ENCODE measurements around the gene CPEB4.

CPEB4 gene

DNA sequence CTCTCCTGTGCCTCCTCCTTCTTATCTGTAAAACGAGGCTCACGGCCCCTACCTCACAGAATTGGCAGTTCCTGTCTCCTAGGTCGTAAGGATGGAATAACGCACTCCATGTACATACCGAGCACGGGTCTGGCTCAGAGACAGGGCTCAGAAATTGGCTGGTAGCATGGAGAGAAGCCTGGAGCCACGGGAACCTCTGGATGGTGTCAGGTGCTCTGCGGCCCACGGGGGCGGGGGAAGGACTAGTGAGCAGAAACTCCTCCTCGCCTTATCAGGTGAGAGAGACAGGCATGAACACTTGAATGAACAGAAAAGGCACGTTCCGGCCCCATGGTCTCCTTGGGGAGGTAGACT, 85.4 kb downstream of the CPEB4 start:
- Histone ChIP-seq H3K4me1 (ENCODE audit: control insufficient read depth in 1 of 2, insufficient read depth in 2 of 2, low read length in 2 of 2) (peaks cover 7 to 16% of the 10 kb centered on the region in 2 experiments), H2BK120ac (ENCODE audit: insufficient read depth, low read length, poor library complexity) (no peak overlapping the region), H3K23ac (ENCODE audit: low read length) (no peak overlapping the region), H2BK5ac (ENCODE audit: low read depth, low read length, poor library complexity) (no peak overlapping the region), H2AK5ac (ENCODE audit: low read length) (no peak overlapping the region), H3K27ac (ENCODE audit: low read depth, low read length) (no peak overlapping the region), H3K4ac (ENCODE audit: low read depth, low read length) (no peak overlapping the region), H3K79me2 (ENCODE audit: control insufficient read depth, insufficient read depth, low read length, poor library complexity) (no peaks in the 10 kb centered on the region), H4K8ac (ENCODE audit: low read depth, low read length) (no peak overlapping the region), H3K4me3 (ENCODE audit: low read depth, low read length) (peak overlapping the region; percentile 38), H3K79me1 (ENCODE audit: low read length) (peaks cover 3% of the 10 kb centered on the region), H2BK12ac (ENCODE audit: low read length) (no peak overlapping the region), H3K9ac (ENCODE audit: low read length) (no peak overlapping the region), H3K18ac (ENCODE audit: low read length) (no peak overlapping the region), H3K9me3 (ENCODE audit: insufficient read depth, low read depth, low read length) (no peaks in the 10 kb centered on the region), H4K91ac (ENCODE audit: low read depth, low read length) (no peak overlapping the region), H3K36me3 (ENCODE audit: control insufficient read depth in 1 of 2, insufficient read depth in 2 of 2, low read length in 2 of 2) (no peaks in the 10 kb centered on the region), H2AFZ (ENCODE audit: insufficient read depth, low read length, poor library complexity) (peak overlapping the region; percentile 61), H3K4me2 (ENCODE audit: low read length) (peak overlapping the region; percentile 74), H3K27me3 (ENCODE audit: insufficient read depth, low read length) (no peaks in the 10 kb centered on the region), H4K12ac (ENCODE audit: low read depth, low read length) (no peak overlapping the region), H3K14ac (ENCODE audit: low read length) (no peak overlapping the region)
- DNase-seq, result peak in 1 of 2 donors; percentile 10
- WGBS (ENCODE audit: extremely low coverage, insufficient coverage, insufficient read length), result no CpG with 5 or more reads among the region's 13 CpGs

DNA sequence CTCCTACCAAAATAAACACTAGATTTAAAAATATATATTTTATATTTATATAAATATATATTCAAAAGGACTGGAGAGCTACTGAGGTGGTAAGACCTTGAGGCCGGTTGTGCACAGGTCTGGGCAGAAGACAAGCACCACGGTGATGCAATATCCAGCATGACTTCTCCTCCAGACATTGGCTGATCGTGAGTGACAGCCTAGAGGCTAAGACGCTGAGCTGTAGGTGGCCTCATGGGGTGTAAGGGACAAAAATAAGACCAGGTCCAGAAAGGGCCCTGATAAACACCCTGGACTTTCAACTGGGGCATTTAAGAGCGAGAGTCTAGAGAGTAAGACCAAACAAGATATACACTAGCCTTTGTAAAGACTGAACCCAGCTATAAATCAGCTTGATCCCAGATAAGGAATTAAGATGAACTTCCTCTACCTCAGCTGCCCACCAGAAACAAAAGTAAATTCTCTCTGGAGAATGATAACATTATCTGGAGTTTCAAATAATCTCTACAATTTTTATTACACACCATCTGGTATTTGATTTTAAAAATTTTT, 86.6 kb downstream of the CPEB4 start:
- Histone ChIP-seq H2AFZ (ENCODE audit: insufficient read depth, low read length, poor library complexity) (no peak overlapping the region), H3K27me3 (ENCODE audit: insufficient read depth, low read length) (no peaks in the 10 kb centered on the region), H3K79me1 (ENCODE audit: low read length) (peaks cover 3% of the 10 kb centered on the region), H4K91ac (ENCODE audit: low read depth, low read length) (no peak overlapping the region), H2BK120ac (ENCODE audit: insufficient read depth, low read length, poor library complexity) (no peak overlapping the region), H3K23ac (ENCODE audit: low read length) (no peak overlapping the region), H3K4me3 (ENCODE audit: low read depth, low read length) (no peak overlapping the region), H2BK12ac (ENCODE audit: low read length) (no peak overlapping the region), H3K4me2 (ENCODE audit: low read length) (no peak overlapping the region), H3K4me1 (ENCODE audit: control insufficient read depth in 1 of 2, insufficient read depth in 2 of 2, low read length in 2 of 2) (peaks cover 6 to 12% of the 10 kb centered on the region in 2 experiments), H3K36me3 (ENCODE audit: control insufficient read depth in 1 of 2, insufficient read depth in 2 of 2, low read length in 2 of 2) (no peaks in the 10 kb centered on the region), H3K4ac (ENCODE audit: low read depth, low read length) (no peak overlapping the region), H2AK5ac (ENCODE audit: low read length) (no peak overlapping the region), H3K9ac (ENCODE audit: low read length) (no peak overlapping the region), H3K9me3 (ENCODE audit: insufficient read depth, low read depth, low read length) (no peaks in the 10 kb centered on the region), H3K79me2 (ENCODE audit: control insufficient read depth, insufficient read depth, low read length, poor library complexity) (no peaks in the 10 kb centered on the region), H2BK5ac (ENCODE audit: low read depth, low read length, poor library complexity) (no peak overlapping the region), H4K12ac (ENCODE audit: low read depth, low read length) (no peak overlapping the region), H3K27ac (ENCODE audit: low read depth, low read length) (no peak overlapping the region), H3K14ac (ENCODE audit: low read length) (no peak overlapping the region), H3K18ac (ENCODE audit: low read length) (no peak overlapping the region), H4K8ac (ENCODE audit: low read depth, low read length) (no peak overlapping the region)
- no CpG with 5 or more reads among the region's 5 CpGs for WGBS (ENCODE audit: extremely low coverage, insufficient coverage, insufficient read length)
- DNase-seq, result peak in 1 of 2 donors; percentile 38

DNA sequence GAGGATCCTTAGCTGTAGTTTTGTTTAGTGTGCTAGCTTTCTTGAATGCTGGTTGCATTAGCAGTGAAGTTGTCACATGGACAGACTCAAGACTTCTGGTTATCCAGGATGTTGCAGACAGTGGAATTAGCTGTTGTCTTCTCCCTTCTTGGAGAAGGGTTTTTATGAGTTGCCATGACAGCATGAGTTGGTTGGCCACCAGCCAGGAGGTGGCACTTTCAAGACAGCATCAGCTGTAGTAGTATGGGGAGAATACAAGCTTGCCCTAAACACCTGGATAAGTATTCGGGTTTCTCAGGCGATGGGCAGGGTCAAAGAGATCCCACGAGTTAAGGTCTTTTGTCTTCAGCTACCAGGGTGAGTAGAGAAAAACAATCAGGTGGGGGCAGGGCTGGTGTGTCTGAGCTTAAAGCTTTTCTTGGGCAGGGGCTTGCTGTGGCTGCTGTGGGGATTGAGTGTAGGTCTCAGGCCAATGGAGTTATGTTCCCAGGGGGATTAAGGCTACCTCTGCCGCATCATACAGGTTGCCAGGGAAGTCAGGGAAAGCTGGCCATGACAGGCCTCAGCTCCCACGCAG, 93.1 kb downstream of the CPEB4 start:
- Histone ChIP-seq H2BK5ac (ENCODE audit: low read depth, low read length, poor library complexity) (no peak overlapping the region), H3K23ac (ENCODE audit: low read length) (no peak overlapping the region), H3K27ac (ENCODE audit: low read depth, low read length) (no peak overlapping the region), H3K79me1 (ENCODE audit: low read length) (no peaks in the 10 kb centered on the region), H3K4ac (ENCODE audit: low read depth, low read length) (no peak overlapping the region), H3K4me2 (ENCODE audit: low read length) (no peak overlapping the region), H3K9me3 (ENCODE audit: insufficient read depth, low read depth, low read length) (peaks cover 1% of the 10 kb centered on the region), H2AK5ac (ENCODE audit: low read length) (no peak overlapping the region), H4K12ac (ENCODE audit: low read depth, low read length) (no peak overlapping the region), H3K27me3 (ENCODE audit: insufficient read depth, low read length) (no peaks in the 10 kb centered on the region), H4K8ac (ENCODE audit: low read depth, low read length) (no peak overlapping the region), H3K4me1 (ENCODE audit: control insufficient read depth in 1 of 2, insufficient read depth in 2 of 2, low read length in 2 of 2) (no peaks in the 10 kb centered on the region), H3K79me2 (ENCODE audit: control insufficient read depth, insufficient read depth, low read length, poor library complexity) (no peaks in the 10 kb centered on the region), H2BK120ac (ENCODE audit: insufficient read depth, low read length, poor library complexity) (no peak overlapping the region), H3K14ac (ENCODE audit: low read length) (no peak overlapping the region), H3K36me3 (ENCODE audit: control insufficient read depth in 1 of 2, insufficient read depth in 2 of 2, low read length in 2 of 2) (no peaks in the 10 kb centered on the region), H2BK12ac (ENCODE audit: low read length) (no peak overlapping the region), H3K4me3 (ENCODE audit: low read depth, low read length) (no peak overlapping the region), H3K18ac (ENCODE audit: low read length) (no peak overlapping the region), H2AFZ (ENCODE audit: insufficient read depth, low read length, poor library complexity) (no peak overlapping the region), H4K91ac (ENCODE audit: low read depth, low read length) (no peak overlapping the region), H3K9ac (ENCODE audit: low read length) (no peak overlapping the region)
- no peak for DNase-seq
- WGBS (ENCODE audit: extremely low coverage, insufficient coverage, insufficient read length), result no CpG with 5 or more reads among the region's 5 CpGs

DNA sequence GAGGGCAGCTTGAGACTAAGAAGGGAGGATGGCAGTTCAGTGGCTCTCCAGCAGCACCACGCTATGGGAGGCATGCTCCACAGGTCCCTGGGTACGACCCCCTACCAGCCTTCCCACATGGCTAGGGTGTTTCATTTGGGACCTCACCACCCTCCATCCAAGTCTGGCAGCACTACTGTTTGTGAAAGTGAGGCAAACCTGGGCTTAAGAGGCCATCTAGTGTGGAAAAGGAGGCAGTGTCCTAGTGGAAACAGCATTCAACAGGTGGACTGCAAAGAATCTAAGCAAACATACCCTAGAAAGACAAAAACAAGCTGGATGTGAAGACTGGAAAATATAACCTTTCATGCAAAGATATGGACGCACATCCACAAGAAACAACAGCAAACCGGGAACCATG, 96.1 kb downstream of the CPEB4 start:
- no peak overlapping the region for H2AK5ac ChIP-seq (ENCODE audit: low read length)
- H3K14ac ChIP-seq (ENCODE audit: low read length), result no peak overlapping the region
- no peak overlapping the region for H3K4me3 ChIP-seq (ENCODE audit: low read depth, low read length)
- H3K9me3 ChIP-seq (ENCODE audit: insufficient read depth, low read depth, low read length), result peaks cover 1% of the 10 kb centered on the region
- H3K27ac ChIP-seq (ENCODE audit: low read depth, low read length), result no peak overlapping the region
- H3K18ac ChIP-seq (ENCODE audit: low read length), result no peak overlapping the region
- no peak overlapping the region for H2BK12ac ChIP-seq (ENCODE audit: low read length)
- DNase-seq, result peak in 1 of 2 donors; percentile 32
- H4K91ac ChIP-seq (ENCODE audit: low read depth, low read length), result no peak overlapping the region
- H3K4me2 ChIP-seq (ENCODE audit: low read length), result no peak overlapping the region
- no peaks in the 10 kb centered on the region for H3K27me3 ChIP-seq (ENCODE audit: insufficient read depth, low read length)
- no peak overlapping the region for H2BK5ac ChIP-seq (ENCODE audit: low read depth, low read length, poor library complexity)
- H3K9ac ChIP-seq (ENCODE audit: low read length), result no peak overlapping the region
- WGBS (ENCODE audit: extremely low coverage, insufficient coverage, insufficient read length), result no CpG with 5 or more reads among the region's 4 CpGs
- H2AFZ ChIP-seq (ENCODE audit: insufficient read depth, low read length, poor library complexity), result no peak overlapping the region
- H4K8ac ChIP-seq (ENCODE audit: low read depth, low read length), result no peak overlapping the region
- no peaks in the 10 kb centered on the region for H3K79me1 ChIP-seq (ENCODE audit: low read length)
- no peak overlapping the region for H3K23ac ChIP-seq (ENCODE audit: low read length)
- H3K4ac ChIP-seq (ENCODE audit: low read depth, low read length), result no peak overlapping the region
- H3K36me3 ChIP-seq (ENCODE audit: control insufficient read depth in 1 of 2, insufficient read depth in 2 of 2, low read length in 2 of 2), result no peaks in the 10 kb centered on the region
- no peak overlapping the region for H2BK120ac ChIP-seq (ENCODE audit: insufficient read depth, low read length, poor library complexity)
- H3K79me2 ChIP-seq (ENCODE audit: control insufficient read depth, insufficient read depth, low read length, poor library complexity), result no peaks in the 10 kb centered on the region
- no peak overlapping the region for H4K12ac ChIP-seq (ENCODE audit: low read depth, low read length)
- H3K4me1 ChIP-seq (ENCODE audit: control insufficient read depth in 1 of 2, insufficient read depth in 2 of 2, low read length in 2 of 2), result no peaks in the 10 kb centered on the region
